Thoracic aorta (tissue), 2 donors: ENCODE measurements around the gene MEIS1. TPM values are rescaled to one million over a fixed set of nuclear protein-coding genes. Genes with fewer than 3 reads are reported as not detected.

Experiments used
- ATAC-seq: fragments of 150-250 bp; one replicate; pipeline ENCODE4 v1.8.0; 2017; ENCODE audit warnings: low read depth; ENCODE audit not compliant: insufficient number of reproducible peaks, low FRiP score
- DNase-seq: peaks from one replicate; pipeline ENCODE4 v3.0.0-alpha.2; 2020; ENCODE audit warnings: low spot score
- H3K27ac ChIP-seq, 2 donors: fragments of 200-600 bp; sonication (generic); 1 replicate in 1 of 2; 2 replicates in 1 of 2; pipeline ENCODE4 v1.5.1; 2016; ENCODE audit warnings: mild to moderate bottlenecking in 2 of 2, moderate library complexity in 2 of 2
- H3K27me3 ChIP-seq: fragments of 200-600 bp; sonication (generic); replicated peaks from 2 replicates; pipeline ENCODE4 v1.6.0; 2016; ENCODE audit warnings: mild to moderate bottlenecking; ENCODE audit not compliant: insufficient read depth
- H3K36me3 ChIP-seq: fragments of 200-600 bp; sonication (generic); one replicate; pipeline ENCODE4 v1.5.1; 2016
- H3K4me1 ChIP-seq, 2 donors: fragments of 200-600 bp; sonication (generic); 1 replicate in 1 of 2; 2 replicates in 1 of 2; pipeline versions ENCODE4 v1.5.1 to v1.6.0; 2016; ENCODE audit warnings: low read depth in 2 of 2, mild to moderate bottlenecking in 1 of 2; ENCODE audit not compliant: control insufficient read depth in 1 of 2
- H3K4me3 ChIP-seq: fragments of 200-600 bp; sonication (generic); 2 replicates; pipeline ENCODE4 v1.5.1; 2016; ENCODE audit warnings: mild to moderate bottlenecking
- H3K9me3 ChIP-seq: fragments of 200-600 bp; sonication (generic); 2 replicates; pipeline ENCODE4 v1.5.1; 2016
- total RNA-seq, 2 donors: library from RNA; depleted of rRNA; stranded (reverse); fragments of >200 nt; gene quantifications; one replicate each; pipeline versions ENCODE4 v1.1.0 to v1.2.3, GENCODE V29; 2016
- TF ChIP-seq, protein P1 (sequence below): fragments of 200-600 bp; sonication (generic); IDR thresholded peaks from one replicate; pipeline ENCODE4 v1.5.1; 2019; ENCODE audit warnings: antibody characterized with exemption

Gene MEIS1
- total RNA-seq, 2 donors from 2014 or later, result 29.4 to 58.4 TPM

- Histone ChIP-seq H3K9me3 (no peaks in the 10 kb centered on the region), H3K4me3 (no peak overlapping the region), H3K4me1 (peaks cover 0 to 33% of the 10 kb centered on the region in 2 donors), H3K27ac (no peak overlapping the region), H3K27me3 (no peaks in the 10 kb centered on the region), H3K36me3 (no peaks in the 10 kb centered on the region)
- ATAC-seq, result no peak
- TF ChIP-seq, protein P1, sequence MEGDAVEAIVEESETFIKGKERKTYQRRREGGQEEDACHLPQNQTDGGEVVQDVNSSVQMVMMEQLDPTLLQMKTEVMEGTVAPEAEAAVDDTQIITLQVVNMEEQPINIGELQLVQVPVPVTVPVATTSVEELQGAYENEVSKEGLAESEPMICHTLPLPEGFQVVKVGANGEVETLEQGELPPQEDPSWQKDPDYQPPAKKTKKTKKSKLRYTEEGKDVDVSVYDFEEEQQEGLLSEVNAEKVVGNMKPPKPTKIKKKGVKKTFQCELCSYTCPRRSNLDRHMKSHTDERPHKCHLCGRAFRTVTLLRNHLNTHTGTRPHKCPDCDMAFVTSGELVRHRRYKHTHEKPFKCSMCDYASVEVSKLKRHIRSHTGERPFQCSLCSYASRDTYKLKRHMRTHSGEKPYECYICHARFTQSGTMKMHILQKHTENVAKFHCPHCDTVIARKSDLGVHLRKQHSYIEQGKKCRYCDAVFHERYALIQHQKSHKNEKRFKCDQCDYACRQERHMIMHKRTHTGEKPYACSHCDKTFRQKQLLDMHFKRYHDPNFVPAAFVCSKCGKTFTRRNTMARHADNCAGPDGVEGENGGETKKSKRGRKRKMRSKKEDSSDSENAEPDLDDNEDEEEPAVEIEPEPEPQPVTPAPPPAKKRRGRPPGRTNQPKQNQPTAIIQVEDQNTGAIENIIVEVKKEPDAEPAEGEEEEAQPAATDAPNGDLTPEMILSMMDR, result no peak
- DNase-seq, result no peak
These were observed 54.0 kb downstream of the MEIS1 start for GRCh38 chr2:66488946-66489345.

DNA sequence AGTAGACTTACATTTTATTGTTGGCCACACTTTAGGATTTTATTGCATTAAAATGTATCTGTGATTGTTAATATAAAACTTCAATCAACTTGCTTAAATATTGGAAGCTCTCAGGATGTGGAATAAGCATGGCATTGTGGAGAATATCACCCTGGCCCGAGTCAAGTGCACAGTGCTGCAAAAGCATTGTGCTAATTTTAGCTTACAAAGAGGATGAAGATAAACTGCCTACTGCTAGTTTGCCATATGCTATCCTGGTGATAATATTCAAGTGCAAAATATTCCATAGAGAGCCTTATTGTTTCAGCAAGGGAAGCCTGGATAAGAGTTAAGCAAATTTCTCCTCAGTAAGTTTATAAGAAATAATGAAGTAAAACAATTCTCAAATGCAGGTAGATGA lies 54.5 kb downstream of the MEIS1 start:
- Histone ChIP-seq H3K4me1 (peaks cover 0 to 36% of the 10 kb centered on the region in 2 donors), H3K36me3 (no peaks in the 10 kb centered on the region), H3K27ac (no peak overlapping the region), H3K4me3 (no peak overlapping the region), H3K9me3 (no peaks in the 10 kb centered on the region), H3K27me3 (no peaks in the 10 kb centered on the region)
- TF ChIP-seq, protein P1, result no peak
- no peak for DNase-seq
- ATAC-seq, result no peak

GRCh38 chr2:66490588-66491001 lies 55.7 kb downstream of the MEIS1 start:
- Histone ChIP-seq H3K36me3 (no peaks in the 10 kb centered on the region), H3K4me3 (no peak overlapping the region), H3K27ac (no peak overlapping the region), H3K4me1 (peaks cover 7 to 46% of the 10 kb centered on the region in 2 donors), H3K9me3 (no peaks in the 10 kb centered on the region), H3K27me3 (no peaks in the 10 kb centered on the region)
- ATAC-seq (no peak), DNase-seq (no peak)
- TF ChIP-seq, protein P1, result no peak

- ATAC-seq, result no peak
- H3K27me3 ChIP-seq, result no peaks in the 10 kb centered on the region
- H3K4me1 ChIP-seq, result peaks cover 12 to 58% of the 10 kb centered on the region in 2 donors
- no peaks in the 10 kb centered on the region for H3K36me3 ChIP-seq
- peak overlapping the region; percentile 9 to 18 for H3K27ac ChIP-seq
- no peaks in the 10 kb centered on the region for H3K9me3 ChIP-seq
- DNase-seq, result peak; percentile 22
- no peak overlapping the region for H3K4me3 ChIP-seq
- TF ChIP-seq, protein P1, result no peak
These were observed 59.8 kb downstream of the MEIS1 start for GRCh38 chr2:66494708-66495107.

GRCh38 chr2:66495788-66496640 lies 61.1 kb downstream of the MEIS1 start:
- TF ChIP-seq, protein P1, result peak; percentile 30
- H3K4me1 ChIP-seq, result peaks cover 12 to 46% of the 10 kb centered on the region in 2 donors
- H3K27ac ChIP-seq, result peak overlapping the region; percentile 50 to 69
- H3K27me3 ChIP-seq, result no peaks in the 10 kb centered on the region
- no peaks in the 10 kb centered on the region for H3K9me3 ChIP-seq
- peak; percentile 45 for DNase-seq
- peak; percentile 92 for ATAC-seq
- no peak overlapping the region for H3K4me3 ChIP-seq
- no peaks in the 10 kb centered on the region for H3K36me3 ChIP-seq
